Urothelium cell line (cell line): ENCODE measurements around the gene CCDC171.
"Not testable (repeated sequence)": the region's sequence is repeated elsewhere in the genome, so short reads cannot be mapped to it uniquely, and the experiment has no call there.

Experiments used
- DNase-seq: peaks from one replicate; pipeline ENCODE4 v3.0.0; 2011; ENCODE audit warnings: low spot score, mixed read lengths
- FAIRE-seq: peaks from 2 replicates; lab custom pipeline; 2011; peaks lifted over from hg19 to GRCh38; lab: Jason Lieb, UNC

CCDC171 gene

GRCh38 chr9:15552636-15553527 lies at the start of gene CCDC171:
Gene CCDC171, plus strand, starts transcription at chr9:15553043. Its CDS starts 11,046 bp downstream, at chr9:15564089.
- FAIRE-seq (no peak), DNase-seq (peak; percentile 95)

- DNase-seq: no peak
- FAIRE-seq: no peak
Measured at GRCh38 chr9:15505921-15506320, 46.9 kb upstream of the CCDC171 start.

GRCh38 chr9:15509931-15510788 lies 42.7 kb upstream of the CCDC171 start:
- no peak for FAIRE-seq
- peak; percentile 40 for DNase-seq

GRCh38 chr9:15510789-15511575 lies 41.9 kb upstream of the CCDC171 start, which contains the start of gene PSIP1:
Gene PSIP1, minus strand, starts transcription at chr9:15510970. Its CDS starts 782 bp downstream, at chr9:15510188.
- no peak for FAIRE-seq

GRCh38 chr9:15512204-15512603 lies 40.6 kb upstream of the CCDC171 start:
- no peak for DNase-seq
- no peak for FAIRE-seq

More at GRCh38 chr9:15510789-15511575, 41.9 kb upstream of the CCDC171 start, which contains the start of gene PSIP1:
- DNase-seq: peak; percentile 77

- FAIRE-seq (no peak), DNase-seq (no peak)
Measured at GRCh38 chr9:15512889-15513288, 40.0 kb upstream of the CCDC171 start.

- no peak for FAIRE-seq
- DNase-seq: peak; percentile 14
Measured at GRCh38 chr9:15513335-15513734, 39.5 kb upstream of the CCDC171 start.

- FAIRE-seq: no peak
- DNase-seq: no peak
Measured at GRCh38 chr9:15519831-15520230, 33.0 kb upstream of the CCDC171 start.

GRCh38 chr9:15521254-15521653 lies 31.6 kb upstream of the CCDC171 start:
- DNase-seq (no peak), FAIRE-seq (no peak)

GRCh38 chr9:15522130-15522755 lies 30.6 kb upstream of the CCDC171 start:
- no peak for FAIRE-seq
- no peak for DNase-seq

- FAIRE-seq (no peak), DNase-seq (no peak)
Measured at GRCh38 chr9:15524845-15525455, 27.9 kb upstream of the CCDC171 start.

GRCh38 chr9:15525958-15526357 lies 26.9 kb upstream of the CCDC171 start:
- no peak for FAIRE-seq
- DNase-seq: no peak

GRCh38 chr9:15527035-15527434 lies 25.8 kb upstream of the CCDC171 start:
- FAIRE-seq, DNase-seq: not testable (repeated sequence)

GRCh38 chr9:15529566-15530324 lies 23.1 kb upstream of the CCDC171 start:
- no peak for DNase-seq
- FAIRE-seq: no peak

- FAIRE-seq (no peak), DNase-seq (no peak)
Measured at GRCh38 chr9:15531380-15531779, 21.5 kb upstream of the CCDC171 start.

GRCh38 chr9:15541872-15542271 lies 11.0 kb upstream of the CCDC171 start:
- FAIRE-seq (no peak), DNase-seq (no peak)

- no peak for DNase-seq
- no peak for FAIRE-seq
Measured at GRCh38 chr9:15542624-15543023, 10.2 kb upstream of the CCDC171 start.

- DNase-seq: no peak
- no peak for FAIRE-seq
Measured at GRCh38 chr9:15543047-15543813, 9.6 kb upstream of the CCDC171 start.
